ENCODE data around the gene ATAD3A. TPM values are rescaled to one million over a fixed set of nuclear protein-coding genes. Genes with fewer than 3 reads are reported as not detected.

The ATAD3A gene
- total and polyA plus RNA-seq, 2 donors (not counting 1 experiment from before 2014, with no cell fraction given) = 12.5 to 18.0 TPM

DNA sequence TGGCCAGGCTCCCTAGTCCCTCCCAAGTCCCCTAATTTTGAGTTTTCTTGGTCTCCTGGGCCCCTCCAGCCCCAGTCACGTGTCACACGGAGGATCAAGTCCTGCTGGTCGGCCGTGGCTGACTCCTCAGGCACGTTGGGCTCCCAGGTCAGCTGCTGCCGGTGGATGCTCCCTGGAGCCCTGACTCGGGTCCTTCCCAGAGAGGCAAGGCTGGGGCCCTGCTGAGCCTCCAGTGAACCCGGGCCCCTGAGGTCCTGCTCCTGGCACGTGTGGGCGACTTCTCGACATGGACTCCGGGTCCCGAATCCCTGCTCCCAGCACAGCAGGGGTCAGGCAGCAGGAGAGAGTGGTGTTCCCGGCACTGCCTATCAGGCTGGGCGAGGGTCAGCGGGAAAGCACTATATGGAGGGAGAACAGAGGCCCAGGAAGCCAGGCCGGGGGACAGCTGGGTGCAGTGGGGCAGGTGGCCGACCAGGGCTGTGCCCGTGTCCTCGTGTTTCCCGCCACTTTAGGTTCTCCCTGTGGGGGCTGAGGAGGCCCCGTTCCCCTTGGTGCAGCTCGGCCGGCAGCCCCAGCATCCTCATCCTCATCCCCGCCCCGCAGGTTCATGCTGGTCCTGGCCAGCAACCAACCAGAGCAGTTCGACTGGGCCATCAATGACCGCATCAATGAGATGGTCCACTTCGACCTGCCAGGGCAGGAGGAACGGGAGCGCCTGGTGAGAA is 15.3 kb downstream of the ATAD3A start:
- no peak overlapping the region for H3K9ac ChIP-seq (ENCODE audit: insufficient read depth, low read length)
- no peak for TF ChIP-seq EZH2 (IDR thresholded peaks at IDR 0.05; ENCODE audit: low read length, missing control alignments)
- TF ChIP-seq, protein P1, sequence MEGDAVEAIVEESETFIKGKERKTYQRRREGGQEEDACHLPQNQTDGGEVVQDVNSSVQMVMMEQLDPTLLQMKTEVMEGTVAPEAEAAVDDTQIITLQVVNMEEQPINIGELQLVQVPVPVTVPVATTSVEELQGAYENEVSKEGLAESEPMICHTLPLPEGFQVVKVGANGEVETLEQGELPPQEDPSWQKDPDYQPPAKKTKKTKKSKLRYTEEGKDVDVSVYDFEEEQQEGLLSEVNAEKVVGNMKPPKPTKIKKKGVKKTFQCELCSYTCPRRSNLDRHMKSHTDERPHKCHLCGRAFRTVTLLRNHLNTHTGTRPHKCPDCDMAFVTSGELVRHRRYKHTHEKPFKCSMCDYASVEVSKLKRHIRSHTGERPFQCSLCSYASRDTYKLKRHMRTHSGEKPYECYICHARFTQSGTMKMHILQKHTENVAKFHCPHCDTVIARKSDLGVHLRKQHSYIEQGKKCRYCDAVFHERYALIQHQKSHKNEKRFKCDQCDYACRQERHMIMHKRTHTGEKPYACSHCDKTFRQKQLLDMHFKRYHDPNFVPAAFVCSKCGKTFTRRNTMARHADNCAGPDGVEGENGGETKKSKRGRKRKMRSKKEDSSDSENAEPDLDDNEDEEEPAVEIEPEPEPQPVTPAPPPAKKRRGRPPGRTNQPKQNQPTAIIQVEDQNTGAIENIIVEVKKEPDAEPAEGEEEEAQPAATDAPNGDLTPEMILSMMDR (conservative IDR thresholded peaks at IDR 0.05 in 1 of 2, IDR thresholded peaks at IDR 0.05 in 1 of 2; ENCODE audit: low read depth in 1 of 2, low read length in 2 of 2) = no peak
- no peak for DNase-seq (ENCODE audit: low read depth in 2 of 2)

DNA sequence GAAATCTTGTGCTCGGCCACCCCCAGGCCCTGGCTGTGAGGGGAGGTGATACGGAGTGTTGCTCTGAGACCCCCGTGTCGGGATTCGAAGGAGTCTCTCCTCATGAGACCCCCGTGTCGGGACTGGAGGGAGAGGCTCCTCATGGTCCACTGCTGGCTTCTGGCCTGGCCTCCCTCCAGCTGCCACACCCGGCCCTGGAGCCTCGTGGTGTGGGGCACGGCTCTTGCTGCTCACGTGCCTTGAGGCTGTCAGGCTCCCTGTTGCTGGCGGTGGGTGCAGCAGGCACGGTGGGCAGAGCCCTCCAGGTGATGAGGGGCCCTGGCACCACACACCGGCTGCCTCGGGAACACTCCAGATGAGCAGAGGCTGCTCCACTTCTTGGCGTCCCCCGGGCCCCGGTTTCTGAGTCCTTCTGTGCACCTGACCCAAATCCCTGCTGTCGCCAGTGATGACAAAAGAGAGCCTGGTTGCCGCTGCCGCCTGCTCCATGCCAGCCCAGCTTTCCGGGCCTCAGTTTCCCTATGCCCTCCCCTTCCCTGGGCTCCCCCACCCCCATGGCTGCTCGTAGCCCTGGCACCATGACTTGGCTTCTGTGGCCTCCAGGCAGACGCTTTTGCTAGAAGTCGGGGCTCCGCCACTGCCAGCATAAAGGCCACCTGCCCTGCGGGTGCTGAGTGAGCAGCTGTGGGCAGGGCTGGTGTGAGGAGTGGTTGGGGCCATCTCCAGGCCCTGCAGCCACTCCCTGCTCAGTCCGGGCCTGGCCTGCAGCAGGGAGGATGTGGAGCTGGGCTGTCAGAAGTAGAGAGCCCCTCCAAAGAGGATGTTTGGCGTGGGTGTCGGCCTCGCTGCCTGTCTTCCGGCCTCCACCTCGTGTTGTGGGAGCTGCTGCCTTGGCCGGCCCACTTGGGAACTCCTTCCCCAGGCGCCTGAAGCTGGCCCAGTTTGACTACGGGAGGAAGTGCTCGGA is 16.6 kb downstream of the ATAD3A start:
- no peak overlapping the region for H3K27ac ChIP-seq (ENCODE audit: insufficient read depth, low read length)
- no peak overlapping the region for H2AFZ ChIP-seq (ENCODE audit: low read length)
- H4K20me1 ChIP-seq (ENCODE audit: control insufficient read depth, extremely low read depth, insufficient read depth, low read length) = no peaks in the 10 kb centered on the region
- H3K4me2 ChIP-seq (ENCODE audit: extremely low read depth, insufficient read depth, low read length) = no peak overlapping the region
- TF ChIP-seq, protein P1 (conservative IDR thresholded peaks at IDR 0.05 in 1 of 2, IDR thresholded peaks at IDR 0.05 in 1 of 2; ENCODE audit: low read depth in 1 of 2, low read length in 2 of 2) = no peak
- TF ChIP-seq EZH2 (IDR thresholded peaks at IDR 0.05; ENCODE audit: low read length, missing control alignments) = no peak
- H3K36me3 ChIP-seq (ENCODE audit: control insufficient read depth, insufficient read depth, low read length) = peaks cover 7% of the 10 kb centered on the region
- no peak overlapping the region for H3K4me3 ChIP-seq (replicated peaks in 1 of 4; ENCODE audit: control extremely low read depth in 1 of 4, insufficient read depth in 1 of 4, low read depth in 3 of 4, low read length in 4 of 4)
- H3K79me2 ChIP-seq (ENCODE audit: control insufficient read depth, insufficient read depth, low read length) = no peaks in the 10 kb centered on the region
- no peak for DNase-seq (ENCODE audit: low read depth in 2 of 2)
- H3K4me1 ChIP-seq (ENCODE audit: control insufficient read depth, extremely low read depth, insufficient read depth, low read length) = no peaks in the 10 kb centered on the region
- H3K9ac ChIP-seq (ENCODE audit: insufficient read depth, low read length) = no peak overlapping the region
- H3K9me3 ChIP-seq (ENCODE audit: control insufficient read depth, insufficient read depth, low read depth, low read length) = no peaks in the 10 kb centered on the region
- no peaks in the 10 kb centered on the region for H3K27me3 ChIP-seq (ENCODE audit: control insufficient read depth, insufficient read depth, low read length)

More for the DNA sequence above, 15.3 kb downstream of the ATAD3A start:
- H3K4me1 ChIP-seq (ENCODE audit: control insufficient read depth, extremely low read depth, insufficient read depth, low read length) = no peaks in the 10 kb centered on the region
- no peaks in the 10 kb centered on the region for H4K20me1 ChIP-seq (ENCODE audit: control insufficient read depth, extremely low read depth, insufficient read depth, low read length)
- H3K79me2 ChIP-seq (ENCODE audit: control insufficient read depth, insufficient read depth, low read length) = no peaks in the 10 kb centered on the region
- H2AFZ ChIP-seq (ENCODE audit: low read length) = no peak overlapping the region
- no peak overlapping the region for H3K4me3 ChIP-seq (replicated peaks in 1 of 4; ENCODE audit: control extremely low read depth in 1 of 4, insufficient read depth in 1 of 4, low read depth in 3 of 4, low read length in 4 of 4)
- no peaks in the 10 kb centered on the region for H3K9me3 ChIP-seq (ENCODE audit: control insufficient read depth, insufficient read depth, low read depth, low read length)
- H3K36me3 ChIP-seq (ENCODE audit: control insufficient read depth, insufficient read depth, low read length) = peaks cover 8% of the 10 kb centered on the region
- H3K27ac ChIP-seq (ENCODE audit: insufficient read depth, low read length) = no peak overlapping the region
- H3K4me2 ChIP-seq (ENCODE audit: extremely low read depth, insufficient read depth, low read length) = no peak overlapping the region
- H3K27me3 ChIP-seq (ENCODE audit: control insufficient read depth, insufficient read depth, low read length) = no peaks in the 10 kb centered on the region

DNA sequence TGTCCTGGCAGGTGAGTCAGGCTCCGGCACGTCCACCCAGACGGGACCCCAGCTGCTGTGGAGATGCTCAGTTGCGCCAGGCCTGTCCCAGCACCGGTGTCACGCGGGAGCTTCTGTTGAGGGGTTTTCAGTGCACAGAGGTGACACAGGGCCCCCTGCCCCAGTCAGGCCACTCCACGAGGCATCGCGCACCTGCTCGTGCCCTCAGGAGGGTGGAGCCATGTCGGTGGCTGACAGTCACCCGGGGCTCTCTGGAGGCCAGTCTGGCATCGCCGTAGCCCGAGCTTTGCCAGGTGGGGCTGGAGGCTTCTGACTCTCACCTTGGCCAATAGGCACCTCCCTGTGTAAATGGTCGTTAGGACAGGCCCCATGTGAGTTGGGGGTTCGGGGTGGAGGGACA is 17.4 kb downstream of the ATAD3A start:
- no peak for TF ChIP-seq EZH2 (IDR thresholded peaks at IDR 0.05; ENCODE audit: low read length, missing control alignments)
- TF ChIP-seq, protein P1 (conservative IDR thresholded peaks at IDR 0.05 in 1 of 2, IDR thresholded peaks at IDR 0.05 in 1 of 2; ENCODE audit: low read depth in 1 of 2, low read length in 2 of 2) = no peak
- no peaks in the 10 kb centered on the region for H3K9me3 ChIP-seq (ENCODE audit: control insufficient read depth, insufficient read depth, low read depth, low read length)
- no peak overlapping the region for H3K9ac ChIP-seq (ENCODE audit: insufficient read depth, low read length)
- H3K27me3 ChIP-seq (ENCODE audit: control insufficient read depth, insufficient read depth, low read length) = no peaks in the 10 kb centered on the region
- no peak overlapping the region for H3K27ac ChIP-seq (ENCODE audit: insufficient read depth, low read length)
- H3K4me2 ChIP-seq (ENCODE audit: extremely low read depth, insufficient read depth, low read length) = no peak overlapping the region
- peaks cover 8% of the 10 kb centered on the region for H3K36me3 ChIP-seq (ENCODE audit: control insufficient read depth, insufficient read depth, low read length)
- H3K79me2 ChIP-seq (ENCODE audit: control insufficient read depth, insufficient read depth, low read length) = no peaks in the 10 kb centered on the region
- H4K20me1 ChIP-seq (ENCODE audit: control insufficient read depth, extremely low read depth, insufficient read depth, low read length) = no peaks in the 10 kb centered on the region
- H2AFZ ChIP-seq (ENCODE audit: low read length) = no peak overlapping the region
- DNase-seq (ENCODE audit: low read depth in 2 of 2) = no peak
- no peaks in the 10 kb centered on the region for H3K4me1 ChIP-seq (ENCODE audit: control insufficient read depth, extremely low read depth, insufficient read depth, low read length)
- H3K4me3 ChIP-seq (replicated peaks in 1 of 4; ENCODE audit: control extremely low read depth in 1 of 4, insufficient read depth in 1 of 4, low read depth in 3 of 4, low read length in 4 of 4) = no peak overlapping the region

Measured in fibroblast of lung (primary cell).